GM21825 (cell line): Measurements from ENCODE around the gene NOS1AP.

Source experiments
- ATAC-seq: cut with Tn5 transposase; IDR thresholded peaks from one replicate; pipeline ENCODE4 v1.9.1; 2021; ENCODE audit warnings: mild to moderate bottlenecking, moderate library complexity; ENCODE audit not compliant: unreplicated experiment

The NOS1AP gene

DNA sequence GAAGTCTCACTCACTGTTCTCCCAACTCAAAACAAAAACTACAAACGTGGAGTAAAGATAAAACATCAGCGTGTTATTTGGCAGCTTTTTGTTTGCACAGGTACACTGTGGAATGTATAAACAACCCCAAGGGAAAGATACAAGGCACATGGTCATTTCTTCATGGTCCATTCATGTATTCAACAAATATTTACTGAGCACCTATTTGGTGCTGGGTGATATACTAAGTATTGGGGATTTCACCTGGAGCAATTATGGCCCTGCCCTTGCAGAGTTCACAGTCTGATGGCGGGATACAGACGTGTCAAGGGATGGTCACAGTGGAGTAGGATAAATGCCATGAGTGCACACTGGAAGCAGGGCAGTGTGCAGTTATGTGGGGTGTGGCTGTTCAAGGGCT, 171.1 kb downstream of the NOS1AP start:
- ATAC-seq: no peak

- ATAC-seq: no peak
Measured at GRCh38 chr1:162242804-162243203, 173.3 kb downstream of the NOS1AP start.

GRCh38 chr1:162248854-162249535, 179.5 kb downstream of the NOS1AP start:
- ATAC-seq: no peak

DNA sequence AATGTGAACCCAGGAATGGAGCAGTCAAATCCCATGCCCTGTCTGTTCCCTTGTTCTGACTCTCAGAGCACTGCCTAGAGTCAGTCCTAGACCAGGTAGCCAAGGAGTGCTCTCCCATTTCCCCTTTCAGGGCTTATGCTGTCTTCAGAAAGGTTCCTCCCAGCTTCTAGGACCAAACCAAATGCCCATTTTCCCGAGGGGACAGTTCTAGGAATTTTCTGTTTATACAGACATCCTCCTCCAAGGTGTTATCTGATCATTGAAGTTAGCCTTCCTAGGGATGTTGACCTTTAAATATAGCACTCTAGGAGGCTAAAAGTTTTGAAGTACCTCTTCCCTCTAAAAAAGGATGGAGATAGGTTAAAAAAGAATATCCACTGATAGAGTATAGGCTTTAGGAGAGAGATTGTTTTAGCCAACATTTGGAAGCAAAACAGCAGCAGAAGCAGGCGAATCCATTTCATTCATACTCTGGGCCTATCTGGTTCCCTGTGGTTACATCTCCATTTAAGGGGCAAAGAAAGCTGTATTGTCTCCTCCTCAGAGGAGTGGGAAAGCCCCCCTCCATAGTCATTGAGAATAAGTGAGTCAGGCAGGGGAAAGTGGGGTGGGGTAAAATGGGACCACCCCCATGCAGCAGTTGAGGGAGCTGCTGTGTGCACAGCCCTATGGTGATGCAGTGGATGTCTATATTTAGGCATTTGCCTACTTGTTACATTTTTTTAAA, 180.7 kb downstream of the NOS1AP start:
- ATAC-seq: no peak

GRCh38 chr1:162251102-162251501, 181.6 kb downstream of the NOS1AP start:
- no peak for ATAC-seq

DNA sequence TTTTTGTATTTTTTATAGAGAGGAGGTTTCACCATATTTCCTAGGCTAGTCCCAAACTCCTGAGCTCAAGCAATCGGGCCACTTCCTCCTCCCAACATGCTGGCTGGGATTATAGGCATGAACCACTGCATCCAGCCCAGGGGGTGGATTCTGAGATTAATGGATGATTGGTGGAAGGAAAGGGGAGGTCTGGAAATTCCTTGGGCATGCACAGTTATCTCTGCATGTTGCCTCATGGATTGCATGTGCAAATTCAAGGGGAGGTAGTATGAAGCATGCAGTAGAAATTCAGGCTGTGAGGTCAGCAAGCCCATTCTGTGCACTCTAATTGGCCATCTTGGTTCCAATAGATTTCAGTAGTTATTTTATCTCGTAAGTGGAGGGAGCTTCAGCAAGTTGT, 182.7 kb downstream of the NOS1AP start:
- no peak for ATAC-seq

DNA sequence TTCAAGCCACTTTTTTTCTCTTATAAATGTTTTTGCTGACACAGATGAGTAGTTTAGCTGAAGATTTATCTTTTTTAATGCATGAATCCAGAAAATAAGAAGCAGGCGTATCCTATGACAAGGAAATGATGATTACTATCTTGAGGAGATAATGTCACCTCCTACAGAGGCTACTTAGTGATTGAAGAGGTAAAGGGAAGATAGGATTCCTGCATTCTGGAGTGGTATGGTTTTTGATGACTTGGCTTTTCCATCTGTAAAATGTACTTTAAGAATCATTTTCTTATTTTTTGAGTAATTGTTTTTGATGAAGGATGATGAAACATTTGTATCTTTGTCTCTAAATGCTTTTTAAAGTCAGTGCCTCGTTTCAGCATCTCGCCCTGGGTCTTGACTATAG, 184.3 kb downstream of the NOS1AP start:
- no peak for ATAC-seq

- no peak for ATAC-seq
Measured at GRCh38 chr1:162256287-162256686, 186.8 kb downstream of the NOS1AP start.

- ATAC-seq: no peak
Measured at GRCh38 chr1:162258394-162258793, 188.9 kb downstream of the NOS1AP start.

- ATAC-seq: no peak
Measured at GRCh38 chr1:162259894-162260455, 190.5 kb downstream of the NOS1AP start.

DNA sequence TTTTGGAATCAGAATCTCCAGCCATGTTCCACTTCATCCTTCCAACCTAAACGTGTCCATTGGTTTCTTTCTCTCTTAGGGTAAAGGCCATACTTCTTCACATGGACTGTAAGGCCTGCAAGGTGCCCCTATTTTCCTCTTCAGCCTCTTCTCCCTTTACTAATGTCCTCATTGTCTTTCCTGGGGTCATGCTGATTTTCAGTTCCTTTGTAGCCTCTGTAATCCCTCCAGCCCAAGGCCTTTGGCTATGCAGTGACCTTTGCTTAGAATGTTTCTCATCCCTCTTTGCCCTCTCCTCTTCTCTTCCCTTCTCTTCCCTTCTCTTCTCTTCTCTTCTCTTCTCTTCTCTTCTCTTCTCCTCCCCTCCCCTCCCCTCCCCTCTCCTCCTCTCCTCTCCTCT, 194.6 kb downstream of the NOS1AP start:
- no peak for ATAC-seq

DNA sequence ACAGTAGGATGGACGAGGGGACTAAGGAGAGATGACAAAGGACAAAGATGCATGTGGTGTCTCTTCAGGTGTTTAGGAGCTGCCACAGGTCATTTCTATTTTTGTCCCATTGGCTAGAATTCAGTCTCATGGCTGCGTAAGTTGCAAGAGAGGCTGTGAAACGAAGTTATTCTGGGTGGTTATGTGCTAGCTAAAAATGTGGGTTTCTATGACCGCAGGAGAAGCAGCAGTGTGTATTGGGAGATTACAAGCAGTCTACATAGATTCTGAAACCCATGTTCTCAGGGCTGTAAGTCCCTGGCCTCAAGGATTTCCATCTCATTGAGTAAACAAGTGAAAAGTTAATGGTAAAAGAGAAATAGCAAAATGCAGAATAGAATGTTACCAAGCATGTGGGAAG, 196.5 kb downstream of the NOS1AP start:
- ATAC-seq: no peak

- no peak for ATAC-seq
Measured at GRCh38 chr1:162270016-162270770, 200.7 kb downstream of the NOS1AP start.

DNA sequence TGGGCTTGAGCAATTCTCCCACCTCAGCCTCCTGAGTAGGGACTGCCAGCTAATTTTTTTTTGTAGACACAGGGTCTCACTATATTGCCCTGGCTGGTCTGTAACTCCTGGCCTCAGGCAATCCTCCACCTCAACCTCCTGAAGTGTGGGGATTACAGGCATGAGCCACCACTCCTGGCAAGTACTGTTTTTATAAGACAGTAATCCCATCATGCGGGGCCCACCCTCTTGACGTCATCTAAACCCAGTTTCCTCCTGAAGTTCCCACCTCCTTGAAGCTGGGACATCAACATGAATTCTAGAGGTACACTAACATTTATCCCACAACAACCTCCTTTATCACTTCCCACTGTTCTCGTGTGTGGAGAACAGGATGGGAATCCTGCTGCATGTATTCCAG, 202.5 kb downstream of the NOS1AP start:
- ATAC-seq: no peak

- ATAC-seq: no peak
Measured at GRCh38 chr1:162272419-162272818, 202.9 kb downstream of the NOS1AP start.

- no peak for ATAC-seq
Measured at GRCh38 chr1:162275622-162276175, 206.2 kb downstream of the NOS1AP start.

GRCh38 chr1:162276493-162276892, 207.0 kb downstream of the NOS1AP start:
- no peak for ATAC-seq

DNA sequence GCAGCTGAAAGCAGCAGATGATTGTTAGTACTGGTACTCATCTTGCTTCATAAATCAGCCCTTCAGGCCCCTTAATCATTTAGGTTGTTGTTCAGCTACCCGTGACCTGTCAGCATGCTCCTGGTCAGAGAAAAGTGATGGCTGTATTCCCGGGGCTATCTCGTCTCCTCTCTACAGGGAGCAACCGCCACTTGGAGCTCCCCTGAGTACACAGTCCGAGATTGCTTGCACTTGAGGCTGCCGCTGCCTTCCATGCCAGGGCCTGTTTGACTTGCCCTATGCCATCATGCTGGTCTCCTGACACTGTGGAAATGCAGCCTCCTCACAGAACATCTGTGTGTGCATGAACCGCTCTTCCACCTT, 209.6 kb downstream of the NOS1AP start:
- ATAC-seq: no peak

DNA sequence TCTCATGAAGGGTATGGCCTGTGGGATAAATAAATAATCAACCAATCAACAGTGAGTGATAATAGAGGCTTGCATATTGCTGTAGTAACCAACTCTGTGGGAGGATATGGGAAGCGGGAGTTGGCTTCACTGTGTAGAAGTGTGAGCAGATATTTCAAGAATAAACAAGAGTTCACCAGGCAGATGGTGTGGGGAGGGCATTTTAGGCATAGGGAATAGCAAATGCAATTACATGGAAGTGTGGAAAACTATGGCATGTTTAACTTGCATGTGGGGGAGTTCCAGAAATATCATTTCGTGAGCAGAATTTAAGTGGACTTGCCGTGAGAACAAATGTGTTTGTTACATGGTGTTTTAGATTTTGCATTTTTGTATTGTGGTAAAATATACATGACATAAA, 211.9 kb downstream of the NOS1AP start:
- no peak for ATAC-seq

GRCh38 chr1:162283657-162284056, 214.2 kb downstream of the NOS1AP start:
- no peak for ATAC-seq

DNA sequence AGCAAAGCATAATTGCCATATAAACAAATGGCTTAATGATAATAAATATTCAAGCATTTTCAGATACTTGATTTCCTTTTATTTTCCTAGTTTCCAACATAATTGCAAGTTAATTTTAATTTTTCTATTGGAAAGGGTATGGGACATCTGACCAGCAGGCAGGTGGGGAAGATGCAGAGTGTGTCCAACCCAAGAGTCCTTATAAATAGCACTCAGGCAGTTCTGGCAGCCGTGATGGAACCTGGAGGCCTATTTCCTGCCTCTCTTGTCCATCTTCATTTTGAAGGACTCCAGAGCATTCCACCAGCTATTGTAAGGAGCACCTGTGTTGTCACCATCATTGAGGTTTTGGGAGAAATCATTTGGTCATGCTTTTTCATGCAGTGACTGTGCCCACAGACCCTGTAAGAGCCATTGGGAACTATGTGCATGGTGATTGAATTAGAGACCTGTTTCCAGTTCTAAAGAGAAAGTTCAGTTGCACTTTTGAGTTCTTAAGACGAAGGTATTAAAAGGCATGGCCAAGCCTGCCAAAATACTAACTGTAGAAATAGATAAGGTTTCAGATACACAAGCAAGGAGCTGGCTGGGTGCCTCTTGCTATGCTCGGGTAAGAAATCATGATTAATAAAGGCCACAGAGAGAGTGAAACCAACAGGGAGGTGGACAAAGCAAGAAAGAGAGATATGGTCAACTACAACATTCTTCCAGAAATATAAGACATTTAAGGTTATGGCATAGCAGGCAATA, 214.9 kb downstream of the NOS1AP start:
- ATAC-seq: no peak
